H4 (cell line): ENCODE data around the gene HTR2A. TPM values are rescaled to one million over a fixed set of nuclear protein-coding genes. Genes with fewer than 3 reads are reported as not detected.
A peak's percentile ranks its signal among the peaks of the same experiment; 100 is the strongest.

ENCODE experiments used
- DNase-seq: peaks from one replicate; pipeline ENCODE4 v3.0.0-alpha.2; 2015; ENCODE audit warnings: low spot score
- total RNA-seq: library from RNA; depleted of rRNA; stranded (reverse); fragments of >200 nt; shearing (Covaris generic); gene quantifications from 2 replicates; pipeline ENCODE4 v1.2.3, GENCODE V29; 2014; rRNA removed

The HTR2A gene
- total RNA-seq: 0.08 TPM in 1 of 2 replicates, not detected in the other

DNA sequence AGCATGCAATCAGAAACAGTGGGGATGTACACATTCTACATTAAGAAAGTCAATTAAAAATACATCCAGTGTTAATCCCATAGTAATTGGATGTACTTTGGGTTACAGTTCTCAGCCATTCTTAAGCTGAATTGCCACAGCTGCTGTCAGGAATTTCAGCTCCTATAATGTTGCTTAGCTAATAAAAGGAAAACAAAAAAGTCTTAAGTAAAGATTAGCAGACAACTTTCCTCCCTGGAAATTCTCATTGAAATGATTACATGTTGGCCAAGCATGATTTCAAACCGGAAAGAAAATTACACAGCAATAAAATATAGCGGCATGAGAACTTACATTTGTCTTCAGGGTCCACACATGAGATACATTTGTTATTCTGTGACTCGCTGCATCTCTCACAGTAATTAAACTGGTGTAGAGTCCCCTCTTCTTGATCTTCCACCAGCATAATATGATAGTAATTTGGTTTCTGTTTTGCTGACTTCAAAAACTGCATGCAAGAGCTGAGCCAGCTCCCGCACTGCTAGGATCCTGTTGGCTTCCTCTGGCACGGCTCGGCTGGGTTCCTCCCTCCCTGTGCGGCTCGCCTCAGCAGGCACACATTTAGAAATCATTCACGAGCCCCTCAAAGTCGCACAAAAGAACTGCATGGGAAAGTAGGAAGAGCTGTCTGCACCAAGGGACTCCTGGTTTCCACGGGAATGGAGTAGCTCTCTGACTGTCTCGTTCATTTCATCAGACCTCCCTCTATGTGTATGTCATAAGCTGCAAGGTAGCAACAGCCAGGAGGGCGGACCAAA, at the start of gene HTR2A:
HTR2A (minus strand) TSS at position 713 of the 797 bp plus-strand sequence. CDS start 1,147 bp downstream, outside the sequence.
- no peak for DNase-seq

DNA sequence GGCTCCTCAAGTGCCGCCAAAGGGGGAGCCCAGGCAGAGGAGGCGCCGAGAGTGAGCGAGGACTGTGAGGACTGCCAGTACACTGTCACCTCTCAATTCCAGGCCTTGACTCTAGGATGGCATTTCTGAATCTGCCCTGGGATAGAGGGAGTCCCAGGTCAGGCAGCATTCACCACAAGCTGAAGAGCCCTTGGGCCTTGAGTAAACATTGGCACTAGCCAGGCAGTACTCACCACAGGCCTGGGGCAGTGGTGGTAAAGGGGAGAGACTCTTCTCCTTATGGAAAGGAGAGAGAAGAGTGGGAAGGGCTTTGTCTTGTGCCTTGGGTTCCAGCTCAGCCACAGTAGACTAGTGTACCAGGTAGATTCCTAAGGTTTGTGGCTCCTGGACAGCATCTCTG, 39.7 kb upstream of the HTR2A start:
- no peak for DNase-seq

DNA sequence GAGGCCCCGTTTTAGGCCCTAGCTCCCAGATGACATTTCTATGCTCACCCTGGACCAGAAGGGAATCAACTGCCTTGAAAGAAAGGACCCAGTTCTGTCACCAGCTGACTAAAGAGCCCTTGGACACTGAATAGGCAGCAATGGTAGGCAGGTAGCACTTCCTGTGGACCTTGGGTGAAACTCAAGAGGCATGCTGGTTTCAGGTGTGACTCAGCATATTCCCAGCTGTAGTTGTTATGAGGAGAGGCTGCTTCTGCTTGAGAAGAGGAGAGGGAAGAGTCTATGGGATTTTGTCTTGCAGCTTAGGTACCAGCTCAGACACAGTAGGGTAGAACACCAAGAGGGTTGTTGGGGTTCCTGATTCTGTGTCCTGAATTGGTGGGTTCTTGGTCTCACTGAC, 37.9 kb upstream of the HTR2A start:
- peak; percentile 3 for DNase-seq

DNA sequence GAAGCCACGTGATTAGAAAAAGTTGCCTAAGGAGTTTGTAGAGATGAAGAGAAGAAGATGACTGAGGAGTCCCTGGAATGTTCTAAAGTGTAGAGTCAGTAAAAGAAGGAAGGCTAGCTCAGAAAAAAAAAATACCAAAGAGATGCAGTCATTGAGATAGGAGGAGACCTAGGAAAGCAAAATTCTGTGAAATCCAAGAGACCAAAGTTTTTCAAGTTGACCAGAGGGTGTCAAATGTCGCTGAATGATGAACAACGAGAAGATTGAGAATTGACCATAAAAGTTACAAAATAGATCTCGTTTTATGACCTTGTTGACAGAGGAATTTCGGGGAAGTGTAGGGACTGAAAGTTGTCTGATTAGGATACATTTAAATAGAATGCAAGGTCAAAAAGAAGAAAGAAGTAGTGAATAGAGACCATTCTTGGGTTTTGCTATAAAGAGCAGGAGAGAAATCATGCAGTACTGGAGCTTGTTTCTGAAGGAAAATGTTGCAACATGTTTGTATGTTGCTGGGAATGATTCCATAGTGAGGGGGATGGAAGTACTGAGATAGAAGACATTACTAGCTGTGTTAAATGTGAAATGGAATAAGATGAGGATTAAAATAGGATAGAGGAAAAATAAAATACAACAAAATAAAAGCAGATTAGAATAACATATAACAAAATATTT, 30.2 kb upstream of the HTR2A start:
- DNase-seq: no peak

DNA sequence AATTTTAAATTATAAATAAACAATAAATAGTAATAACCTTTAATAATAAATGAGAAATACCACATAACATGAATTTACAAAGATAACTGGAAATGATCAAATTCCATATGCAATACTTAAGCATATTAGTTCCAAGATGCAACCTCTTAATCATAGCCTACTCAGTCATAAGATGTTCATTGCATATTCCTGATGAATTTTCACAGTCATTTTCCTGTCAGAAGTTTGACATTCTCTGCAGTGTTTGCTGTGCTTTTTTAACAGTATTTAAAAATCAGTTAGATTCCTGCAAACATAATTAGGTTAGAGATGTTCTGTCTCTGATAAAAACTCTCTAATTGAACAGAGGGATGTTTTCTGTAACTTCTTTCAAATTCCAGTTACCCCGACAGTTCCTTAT, 28.6 kb upstream of the HTR2A start:
- no peak for DNase-seq

DNA sequence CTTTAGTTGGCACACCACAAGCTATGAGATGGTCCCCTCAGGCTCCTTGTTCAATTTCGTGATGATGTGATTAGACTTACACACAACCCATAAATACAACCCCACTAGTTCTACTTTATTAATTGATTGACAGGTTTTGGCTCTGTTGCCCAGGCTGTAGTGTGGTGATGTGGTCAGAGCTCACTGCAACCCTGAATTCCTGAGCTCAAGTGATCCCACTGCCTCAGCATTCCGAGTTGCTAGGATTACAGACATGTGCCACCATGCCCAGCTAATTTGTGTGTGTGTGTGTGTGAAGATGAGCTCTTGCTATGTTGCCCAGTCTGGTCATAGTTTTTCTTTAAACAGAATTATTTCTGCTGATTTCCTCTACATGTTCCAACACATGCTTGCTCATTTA, 17.5 kb upstream of the HTR2A start:
- no peak for DNase-seq

DNA sequence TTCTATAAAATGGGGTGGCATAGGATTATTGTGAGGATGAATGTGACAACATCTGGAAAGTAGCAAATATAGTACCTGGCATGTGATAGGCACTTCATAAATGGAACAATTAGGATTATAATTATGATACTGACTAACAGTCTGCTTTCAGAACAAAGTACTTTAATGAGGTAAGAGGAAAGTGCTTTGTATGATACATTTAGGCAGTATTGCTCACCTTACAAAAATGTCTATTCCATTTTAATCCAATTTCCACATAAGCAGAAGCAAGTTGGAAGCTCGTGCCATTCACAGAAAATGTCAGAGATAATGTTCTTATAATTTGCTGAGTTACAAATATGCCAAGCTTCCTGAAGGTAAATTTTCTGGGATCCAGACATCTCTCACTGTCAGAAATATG, 16.9 kb upstream of the HTR2A start:
- DNase-seq: no peak

DNA sequence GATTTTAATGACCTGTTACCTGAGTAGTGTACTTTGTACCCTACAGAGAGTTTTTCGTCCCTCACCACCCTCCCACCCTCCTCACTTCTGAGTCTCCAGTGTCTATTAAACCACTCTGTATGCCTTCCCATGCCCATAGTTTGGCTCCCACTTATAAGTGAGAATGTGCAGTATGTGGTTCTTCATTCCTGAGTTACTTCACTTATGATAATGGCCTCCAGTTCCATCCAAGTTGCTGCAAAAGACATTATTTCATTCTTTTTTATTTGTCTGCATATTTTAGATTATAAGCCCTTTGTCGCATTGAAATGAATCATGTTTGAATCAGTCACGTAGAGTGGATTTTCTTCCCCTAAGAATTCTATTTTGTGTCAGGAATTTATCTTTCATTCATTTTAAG, 12.2 kb upstream of the HTR2A start:
- no peak for DNase-seq

DNA sequence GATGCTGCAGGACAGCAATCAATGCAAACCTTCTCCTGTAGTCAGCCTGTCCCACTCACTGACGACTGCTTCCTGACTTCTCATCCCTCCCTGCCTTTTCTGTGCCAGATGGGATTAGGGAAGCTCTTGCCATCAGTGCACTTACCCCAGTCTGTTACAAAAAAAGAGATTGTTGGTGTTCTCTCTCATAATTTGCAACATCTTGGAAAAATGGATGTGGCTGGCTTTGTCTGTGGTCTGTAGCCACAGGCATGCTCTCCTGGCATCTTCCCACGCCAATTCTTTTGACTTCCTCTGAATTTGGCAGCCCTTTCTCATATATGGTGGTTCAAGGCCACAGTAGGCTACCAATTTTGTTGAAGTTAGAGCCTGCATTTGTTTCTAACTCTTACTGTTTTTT, 11.6 kb upstream of the HTR2A start:
- DNase-seq: peak; percentile 9

DNA sequence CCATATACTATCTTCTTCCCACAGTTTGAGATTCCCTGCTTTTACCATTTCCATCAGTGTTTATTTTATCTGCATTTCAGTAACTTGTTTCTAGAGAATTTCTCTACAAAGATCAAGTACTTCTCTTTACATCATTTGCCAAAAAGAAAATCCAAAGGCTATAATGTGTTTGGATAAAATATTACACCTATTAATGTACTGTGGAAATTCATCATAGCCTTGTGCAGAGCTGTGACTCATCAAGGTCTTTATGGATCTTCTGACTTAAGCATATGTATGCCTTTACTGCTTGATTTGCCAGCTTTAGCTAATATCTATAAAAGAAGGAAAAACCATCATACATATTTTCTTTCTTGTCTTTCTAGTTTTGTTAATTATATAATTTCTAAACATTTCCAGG, 9.6 kb upstream of the HTR2A start:
- no peak for DNase-seq

DNA sequence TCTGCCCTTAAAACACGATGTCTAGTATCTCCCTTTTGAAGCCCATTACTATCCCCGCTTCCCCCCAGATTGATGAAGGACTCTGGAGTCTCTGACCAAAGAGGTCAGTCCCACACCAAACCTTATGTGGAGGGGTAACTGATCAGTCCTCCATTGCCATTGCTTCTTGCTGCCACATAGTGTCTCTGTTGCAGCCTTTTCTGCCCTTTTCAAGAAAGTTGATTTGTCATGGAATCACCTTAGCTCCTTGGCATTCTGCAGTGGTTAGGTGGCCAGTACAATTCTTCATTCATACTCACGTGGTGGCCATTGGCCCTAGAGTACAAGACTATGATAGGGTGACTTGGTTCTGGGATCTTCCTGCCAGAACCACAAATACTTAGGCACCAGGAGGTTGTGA, 8.4 kb upstream of the HTR2A start:
- DNase-seq: peak; percentile 28

DNA sequence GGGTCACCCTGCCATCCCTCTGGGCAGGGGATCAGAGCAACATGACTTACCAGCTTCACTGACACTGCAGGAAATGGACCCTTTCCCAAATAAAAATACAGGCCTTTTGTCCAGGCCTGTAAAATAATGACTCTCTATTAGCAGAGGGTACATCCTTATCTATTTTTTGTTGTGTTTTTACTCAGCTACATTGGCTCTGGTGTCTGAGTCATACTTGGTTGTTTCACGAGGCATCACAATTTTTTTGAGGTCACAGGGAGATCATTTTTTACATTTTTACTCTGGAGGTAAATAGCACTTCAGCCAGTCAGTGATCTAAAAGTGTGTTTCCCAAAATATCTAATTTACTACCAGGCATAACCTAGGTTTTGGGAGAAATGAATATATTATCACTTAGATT, 6.9 kb upstream of the HTR2A start:
- no peak for DNase-seq

DNA sequence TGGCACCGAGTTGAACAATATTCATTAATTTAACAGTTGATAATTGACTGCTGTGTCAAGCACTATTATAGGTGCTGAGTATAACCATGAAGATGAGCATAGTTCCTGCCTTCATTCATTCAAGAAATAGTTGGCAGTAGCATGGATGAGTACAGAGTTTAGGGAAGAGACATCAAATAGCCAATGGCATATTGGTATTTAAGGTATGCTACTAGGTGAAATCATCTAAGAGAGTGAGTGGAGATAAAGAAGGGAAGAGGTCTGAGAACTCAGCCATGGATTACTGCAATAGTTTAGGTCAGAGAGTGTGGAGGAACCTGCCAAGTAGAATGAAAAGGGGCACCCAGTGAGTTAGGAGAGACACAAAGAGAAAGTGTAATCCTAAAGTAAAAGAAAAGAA, 4.9 kb upstream of the HTR2A start:
- no peak for DNase-seq

DNA sequence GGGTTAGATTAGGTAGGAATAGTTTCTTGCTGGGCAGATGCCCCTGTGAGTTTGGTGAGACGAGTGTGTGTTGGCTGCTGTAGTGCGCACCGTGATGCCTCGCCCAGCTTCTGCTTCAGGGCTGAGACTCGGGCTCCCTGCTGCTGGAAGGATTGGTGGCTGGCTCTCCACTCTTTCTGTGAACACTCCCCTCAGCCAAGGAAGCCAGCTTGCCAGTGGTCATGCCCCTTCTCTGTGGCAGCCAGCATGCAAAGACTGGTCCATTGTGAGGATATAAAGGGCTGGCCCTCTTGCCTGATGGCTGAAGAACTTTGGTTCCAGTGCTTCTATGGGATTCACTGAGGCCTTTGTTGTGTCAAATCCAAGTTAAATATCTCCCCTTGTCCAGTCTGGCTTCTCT, 2.9 kb upstream of the HTR2A start:
- no peak for DNase-seq

DNA sequence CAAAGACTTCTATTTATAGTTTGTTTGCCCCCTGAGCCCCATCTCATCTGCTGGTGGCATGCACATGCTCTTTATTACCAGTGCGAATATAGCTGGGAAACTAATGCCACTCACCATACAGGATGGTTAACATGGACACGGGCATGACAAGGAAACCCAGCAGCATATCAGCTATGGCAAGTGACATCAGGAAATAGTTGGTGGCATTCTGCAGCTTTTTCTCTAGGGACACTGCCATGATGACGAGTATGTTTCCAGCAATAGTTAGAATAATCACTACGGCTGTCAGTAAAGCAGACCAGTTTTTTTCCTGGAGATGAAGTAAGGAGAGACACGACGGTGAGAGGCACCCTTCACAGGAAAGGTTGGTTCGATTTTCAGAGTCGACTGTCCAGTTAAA, 1.5 kb downstream of the HTR2A start:
- DNase-seq: no peak

DNA sequence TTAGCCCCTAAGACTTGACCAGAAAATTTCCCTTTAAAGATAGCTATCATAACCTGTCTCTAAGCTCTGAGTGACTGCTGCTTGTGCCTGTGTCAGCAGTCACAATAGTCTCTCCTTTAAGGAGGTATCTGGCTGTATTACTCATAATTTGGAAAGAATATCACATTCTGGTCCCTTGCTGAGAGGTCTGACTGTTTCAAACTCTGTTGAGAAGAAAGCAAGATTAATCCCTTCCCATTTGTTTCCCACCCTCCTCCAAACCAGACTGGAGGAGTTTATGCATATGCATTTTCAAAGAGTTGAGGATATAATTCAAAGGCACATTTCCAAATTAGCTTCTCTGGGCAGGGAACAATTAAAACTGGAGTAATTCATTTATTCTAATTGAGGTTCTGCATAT, 2.3 kb downstream of the HTR2A start:
- no peak for DNase-seq

DNA sequence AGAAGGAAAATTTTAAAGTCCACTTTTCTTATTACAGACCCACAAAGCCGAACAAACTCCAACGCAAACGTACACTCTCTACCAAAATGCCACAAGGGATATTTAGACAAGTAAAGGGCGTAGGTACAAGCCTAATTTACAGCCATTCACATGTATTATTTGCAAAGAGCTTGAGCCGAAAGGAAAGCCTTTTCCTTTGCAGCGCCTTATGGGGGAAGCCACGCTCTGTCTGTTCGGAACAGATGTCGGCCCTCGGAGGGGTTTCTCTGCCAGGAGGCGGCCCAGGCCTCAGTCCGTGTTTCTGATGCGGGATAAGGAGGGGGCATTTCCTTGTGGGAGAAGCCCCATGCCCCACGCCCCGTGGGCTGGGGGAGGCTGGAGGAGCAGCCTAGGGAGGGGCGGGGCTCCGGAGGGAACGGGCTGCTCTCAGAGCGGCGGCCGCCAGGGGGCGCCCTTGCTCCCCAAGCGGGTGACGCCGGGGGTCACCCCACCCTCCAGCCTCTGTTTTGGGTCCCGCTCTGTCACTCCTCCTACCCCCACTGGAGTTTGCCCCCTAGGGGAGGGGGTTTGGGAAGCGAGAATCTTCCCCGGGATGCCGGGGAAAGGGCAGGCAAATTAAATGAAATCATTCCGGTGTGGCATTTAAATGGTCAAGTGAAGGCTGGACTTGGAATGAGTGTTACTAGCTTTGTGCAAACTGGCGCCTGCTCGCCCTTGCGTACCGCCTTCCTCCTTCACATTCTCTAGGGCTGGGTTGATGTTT, 2.9 kb downstream of the HTR2A start:
- DNase-seq: no peak

DNA sequence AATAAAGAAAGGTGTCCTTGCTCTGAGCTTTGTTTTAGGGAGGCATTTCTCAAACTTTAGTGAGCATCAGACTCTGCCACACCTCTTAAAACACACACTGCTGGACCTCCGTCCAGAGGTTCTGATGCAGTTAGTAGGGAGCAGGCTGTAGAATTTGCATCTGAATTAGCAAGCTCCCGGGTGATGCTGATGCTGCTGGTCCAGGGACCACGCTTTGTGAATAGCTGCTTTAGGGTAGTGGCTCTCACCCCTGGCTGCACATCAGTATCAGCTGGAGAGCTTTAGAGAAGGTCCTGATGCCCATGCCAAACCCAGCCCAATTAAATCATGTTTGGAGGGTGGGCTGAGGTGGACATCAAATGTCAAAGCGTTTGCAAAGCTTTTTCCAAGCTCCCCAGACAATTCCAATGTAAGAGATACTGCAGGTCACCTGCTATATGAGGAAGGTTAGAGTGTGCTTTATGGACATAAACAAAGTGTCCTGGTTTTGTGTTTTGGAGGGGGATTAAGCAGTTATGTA, 3.6 kb downstream of the HTR2A start:
- no peak for DNase-seq

DNA sequence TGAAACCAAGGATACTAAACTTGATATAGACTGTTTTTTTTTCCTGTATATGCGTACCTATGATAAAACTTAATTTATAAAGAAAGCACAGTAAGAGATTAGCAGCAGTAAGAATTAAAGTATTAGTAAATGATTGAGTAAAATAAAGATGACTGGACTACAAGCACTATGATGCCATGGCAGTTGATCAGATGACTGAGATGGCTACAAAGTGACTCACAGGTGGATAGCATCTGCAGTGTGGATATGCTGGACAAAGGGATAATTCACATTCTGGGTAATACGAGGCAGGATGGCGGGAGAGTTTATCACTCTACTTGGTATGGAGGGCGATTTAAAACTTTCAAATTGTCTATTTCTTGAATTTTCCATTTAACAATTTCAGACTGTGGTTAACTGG, 11.8 kb downstream of the HTR2A start:
- DNase-seq: no peak

DNA sequence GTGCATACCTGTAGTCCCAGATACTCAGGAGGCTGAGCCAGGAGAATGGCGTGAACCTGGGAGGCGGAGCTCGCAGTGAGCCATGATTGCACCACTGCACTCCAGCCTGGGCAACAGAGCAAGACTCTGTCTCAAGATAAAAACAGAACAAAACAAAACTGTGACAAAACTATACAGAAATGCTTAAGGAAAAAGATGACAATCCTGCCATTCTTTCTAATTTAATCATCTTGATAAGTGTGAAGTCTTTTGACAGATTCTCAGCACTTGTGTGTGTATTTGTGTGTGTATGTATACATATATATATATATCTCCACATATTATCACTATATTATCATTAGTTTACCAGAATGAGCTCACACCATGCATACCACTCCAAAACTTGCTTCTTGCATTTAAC, 12.3 kb downstream of the HTR2A start:
- DNase-seq: no peak

DNA sequence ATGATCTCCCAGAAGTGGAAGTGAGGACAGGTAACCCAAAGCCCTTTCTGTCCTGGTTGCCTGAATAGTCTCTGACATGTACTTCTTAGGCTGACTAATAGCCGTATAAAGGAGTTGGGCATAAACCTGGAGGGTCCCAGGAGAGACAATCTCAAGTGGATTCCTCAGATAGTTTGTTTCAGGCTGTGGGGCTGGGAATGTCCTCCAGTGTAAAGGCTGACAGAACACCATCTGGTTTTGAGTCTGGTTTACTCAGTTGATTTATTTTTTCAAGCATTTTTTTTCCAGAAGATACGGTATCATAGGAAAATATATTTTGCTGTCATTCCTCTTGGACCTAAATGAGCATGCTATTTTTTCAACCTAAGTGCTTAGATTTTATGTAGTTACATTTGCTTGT, 15.2 kb downstream of the HTR2A start:
- no peak for DNase-seq

DNA sequence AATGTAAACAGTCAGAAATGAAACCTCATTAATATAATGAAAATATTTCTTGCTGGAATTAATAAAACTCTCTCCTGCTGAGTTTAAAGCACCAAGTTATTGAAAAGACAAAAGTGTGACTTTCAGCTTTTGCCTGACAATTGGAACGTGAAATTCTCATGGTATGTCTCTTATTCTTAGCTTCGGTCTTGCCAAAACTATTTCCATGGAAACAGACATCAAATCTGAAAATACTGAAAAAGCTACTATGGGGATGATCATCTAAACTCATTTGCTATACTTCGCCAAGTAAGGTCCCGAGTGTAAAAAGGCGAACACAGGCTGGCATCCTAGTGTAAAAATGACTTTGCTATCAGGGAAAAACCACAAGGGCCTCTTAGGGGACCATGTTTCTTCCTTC, 22.8 kb downstream of the HTR2A start:
- no peak for DNase-seq

DNA sequence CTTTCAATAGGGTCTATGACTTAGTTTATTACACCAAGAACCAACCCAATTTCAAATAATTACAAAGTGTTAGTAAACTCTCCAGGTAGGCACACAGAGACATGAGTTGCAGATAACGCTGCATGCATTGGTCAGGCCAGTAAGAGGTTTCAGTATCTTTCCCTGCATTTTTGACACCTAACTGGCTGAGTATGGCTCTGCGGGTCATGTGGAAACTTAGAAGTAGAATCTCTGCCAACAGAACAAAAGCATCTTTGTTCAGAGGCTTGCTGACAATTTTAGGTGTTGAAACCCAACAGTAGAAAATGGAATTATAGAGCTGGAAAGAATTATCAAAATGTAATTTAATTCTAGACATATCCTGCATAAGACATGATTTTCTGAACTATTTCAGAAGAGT, 25.3 kb downstream of the HTR2A start:
- DNase-seq: no peak
